GM18867 (cell line): ENCODE data around the gene ATP8B3.
"Not testable (repeated sequence)": the region's sequence is repeated elsewhere in the genome, so short reads cannot be mapped to it uniquely, and the experiment has no call there.

Experiments
- ATAC-seq: cut with Tn5 transposase; IDR thresholded peaks from one replicate; pipeline ENCODE4 v1.9.1; 2021; ENCODE audit warnings: mild to moderate bottlenecking, moderate library complexity; ENCODE audit not compliant: unreplicated experiment

Gene ATP8B3

GRCh38 chr19:1770866-1771576 lies 41.1 kb downstream of the ATP8B3 start:
- no peak for ATAC-seq

GRCh38 chr19:1769645-1769985 lies 42.5 kb downstream of the ATP8B3 start:
- no peak for ATAC-seq

- no peak for ATAC-seq
These were observed 43.0 kb downstream of the ATP8B3 start for GRCh38 chr19:1768918-1769644.

- no peak for ATAC-seq
These were observed 43.8 kb downstream of the ATP8B3 start for GRCh38 chr19:1768248-1768647.

GRCh38 chr19:1767464-1767933 lies 44.6 kb downstream of the ATP8B3 start:
- no peak for ATAC-seq

GRCh38 chr19:1766800-1767352 lies 45.2 kb downstream of the ATP8B3 start:
- no peak for ATAC-seq

GRCh38 chr19:1765904-1766799 lies 45.9 kb downstream of the ATP8B3 start:
- no peak for ATAC-seq

- no peak for ATAC-seq
These were observed 46.7 kb downstream of the ATP8B3 start for GRCh38 chr19:1765232-1765903.

GRCh38 chr19:1764729-1765128 lies 47.3 kb downstream of the ATP8B3 start:
- ATAC-seq, result no peak

- ATAC-seq, result no peak
These were observed 48.1 kb downstream of the ATP8B3 start for GRCh38 chr19:1763648-1764639.

GRCh38 chr19:1762243-1763117 lies 49.6 kb downstream of the ATP8B3 start:
- ATAC-seq, result no peak

GRCh38 chr19:1761528-1762242 lies 50.4 kb downstream of the ATP8B3 start:
- no peak for ATAC-seq

GRCh38 chr19:1760786-1761527 lies 51.1 kb downstream of the ATP8B3 start:
- ATAC-seq, result not testable (repeated sequence)

GRCh38 chr19:1760020-1760419 lies 52.1 kb downstream of the ATP8B3 start:
- no peak for ATAC-seq

- ATAC-seq, result no peak
These were observed 52.8 kb downstream of the ATP8B3 start for GRCh38 chr19:1758959-1759903.

GRCh38 chr19:1758231-1758577 lies 53.9 kb downstream of the ATP8B3 start:
- ATAC-seq, result no peak
